NCI-H774 (cell line): ENCODE measurements around the gene CAV2.

Source experiments
- DNase-seq: peaks from one replicate; lab custom pipeline; 2025; lab: John Stamatoyannopoulos, UW

The CAV2 gene

GRCh38 chr7:116495736-116496135 is 3.8 kb upstream of the CAV2 start:
- DNase-seq, result no peak

- no peak for DNase-seq
Measured at GRCh38 chr7:116496653-116497052, 2.9 kb upstream of the CAV2 start.

GRCh38 chr7:116497708-116498107 is 1.8 kb upstream of the CAV2 start:
- DNase-seq, result no peak

GRCh38 chr7:116500078-116500853 is 728 bp downstream of the CAV2 start:
- DNase-seq, result no peak

GRCh38 chr7:116501425-116502167 is 2.1 kb downstream of the CAV2 start:
- no peak for DNase-seq

GRCh38 chr7:116502201-116503096 is 2.9 kb downstream of the CAV2 start:
- no peak for DNase-seq

GRCh38 chr7:116503835-116504234 is 4.3 kb downstream of the CAV2 start:
- DNase-seq, result no peak

GRCh38 chr7:116505278-116505677 is 5.7 kb downstream of the CAV2 start:
- no peak for DNase-seq

- DNase-seq, result no peak
Measured at GRCh38 chr7:116505823-116506222, 6.3 kb downstream of the CAV2 start.

GRCh38 chr7:116509982-116510579 is 10.5 kb downstream of the CAV2 start:
- DNase-seq, result no peak

GRCh38 chr7:116510795-116511194 is 11.3 kb downstream of the CAV2 start:
- DNase-seq, result no peak

- peak; percentile 41 for DNase-seq
Measured at GRCh38 chr7:116511552-116512519, 12.3 kb downstream of the CAV2 start.

GRCh38 chr7:116512520-116513188 is 13.1 kb downstream of the CAV2 start:
- DNase-seq, result no peak

- no peak for DNase-seq
Measured at GRCh38 chr7:116515584-116515983, 16.0 kb downstream of the CAV2 start.

GRCh38 chr7:116516324-116516723 is 16.8 kb downstream of the CAV2 start:
- DNase-seq, result no peak

GRCh38 chr7:116517626-116518025 is 18.1 kb downstream of the CAV2 start:
- DNase-seq, result no peak

GRCh38 chr7:116518961-116519360 is 19.4 kb downstream of the CAV2 start:
- no peak for DNase-seq

GRCh38 chr7:116521046-116521664 is 21.6 kb downstream of the CAV2 start:
- DNase-seq, result no peak

- no peak for DNase-seq
Measured at GRCh38 chr7:116522247-116522646, 22.7 kb downstream of the CAV2 start.

GRCh38 chr7:116524221-116524608 is 24.7 kb downstream of the CAV2 start:
- DNase-seq, result no peak
